H1 (cell line): Measurements from ENCODE around the gene CRISPLD2.

Source experiments
- BACH1 ChIP-seq: IDR thresholded peaks from 2 replicates; pipeline ENCODE4 v1.6.1; 2012; ENCODE audit warnings: low read length, improper control_type of control experiment
- EGR1 ChIP-seq: IDR thresholded peaks from 2 replicates; pipeline ENCODE4 v1.6.1; 2011; ENCODE audit warnings: low read depth, low read length, borderline replicate concordance
- POLR2A ChIP-seq, 2 experiments: IDR thresholded peaks; 1 replicate in 1 of 2; 2 replicates in 1 of 2; pipeline ENCODE4 v1.6.1; 2011; ENCODE audit warnings: low read depth in 2 of 2, low read length in 2 of 2, mild to moderate bottlenecking in 2 of 2; ENCODE audit errors: control extremely low read depth in 1 of 2
- POLR2AphosphoS5 ChIP-seq: IDR thresholded peaks from 2 replicates; pipeline ENCODE4 v1.6.1; 2011; ENCODE audit warnings: low read depth, low read length
- RAD21 ChIP-seq, 2 experiments: IDR thresholded peaks in 1 of 2; conservative IDR thresholded peaks in 1 of 2; 2 replicates each; pipeline ENCODE4 v1.6.1; 2011; ENCODE audit warnings: low read depth in 2 of 2, low read length in 2 of 2, improper control_type of control experiment in 1 of 2, inconsistent platforms in 1 of 2, mild to moderate bottlenecking in 1 of 2, moderate library complexity in 1 of 2
- RBBP5 ChIP-seq: IDR thresholded peaks from 2 replicates; pipeline ENCODE4 v1.7.1; 2012; ENCODE audit warnings: low read depth, mild to moderate bottlenecking, inconsistent platforms, low read length, moderate library complexity, borderline replicate concordance

DNA sequence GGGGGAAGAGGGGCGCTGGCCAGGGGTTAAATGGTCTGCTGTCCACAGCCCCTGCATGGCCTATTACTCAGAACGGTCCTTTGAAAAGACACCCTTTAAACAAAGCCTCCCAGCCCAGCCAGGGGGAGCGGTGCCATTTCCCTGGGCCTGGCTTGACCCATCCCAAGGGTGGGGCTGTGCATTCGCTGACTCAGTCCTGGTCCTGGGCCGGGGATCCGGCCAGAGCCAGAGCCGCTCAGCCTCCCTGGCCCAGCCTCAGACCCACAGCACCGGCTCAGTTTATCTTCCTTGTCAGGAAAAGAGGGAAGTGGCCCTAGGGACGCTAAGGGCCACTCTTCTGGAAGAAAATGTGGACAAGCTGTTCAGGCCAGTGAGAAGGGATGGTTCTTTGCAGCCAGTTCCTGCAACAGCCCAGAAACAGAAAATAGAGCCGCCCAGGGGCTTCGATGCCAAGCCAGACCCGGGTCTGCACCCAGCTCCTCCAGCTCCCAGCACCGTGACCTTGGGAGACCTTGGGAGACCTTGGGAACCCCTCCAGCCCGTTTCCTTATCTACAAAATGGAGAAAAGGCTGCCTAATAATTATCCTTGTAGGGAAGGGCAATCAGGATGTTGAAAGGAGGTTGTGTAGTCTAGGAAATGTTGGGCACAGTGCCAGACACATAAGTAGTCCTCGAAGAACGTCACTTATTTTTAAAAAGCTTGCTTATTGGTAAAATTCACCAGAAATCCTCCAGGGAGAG, 109.1 kb downstream of the CRISPLD2 start:
- no peak for TF ChIP-seq EGR1
- no peak for TF ChIP-seq RBBP5
- no peak for TF ChIP-seq POLR2A (IDR thresholded peaks at IDR 0.05; ENCODE audit: control extremely low read depth in 1 of 2, low read depth in 2 of 2, low read length in 2 of 2)
- TF ChIP-seq RAD21 (IDR thresholded peaks at IDR 0.05 in 1 of 2, conservative IDR thresholded peaks at IDR 0.05 in 1 of 2; ENCODE audit: low read depth in 2 of 2, low read length in 2 of 2): no peak
- no peak for TF ChIP-seq POLR2AphosphoS5
- TF ChIP-seq BACH1: no peak
